Spleen (tissue), 7 donors: ENCODE measurements around the gene MGMT.

Source experiments
- CTCF ChIP-seq, 11 experiments: fragments of 200-600 bp in 7 of 11; fragments of 450-650 bp in 4 of 11; sonication (generic) in 4 of 11; IDR thresholded peaks in 8 of 11; conservative IDR thresholded peaks in 3 of 11; 1 replicate in 7 of 11; 2 replicates in 4 of 11; pipeline versions ENCODE4 v1.4.0 to v1.8.0; 2016 to 2021; ENCODE audit warnings: antibody characterized with exemption in 11 of 11, inconsistent platforms in 4 of 11, mild to moderate bottlenecking in 1 of 11
- POLR2A ChIP-seq, 3 donors: fragments of 450-650 bp; IDR thresholded peaks; one replicate each; pipeline ENCODE4 v1.5.1; 2017; ENCODE audit warnings: antibody characterized with exemption in 3 of 3, mild to moderate bottlenecking in 1 of 3
- POLR2AphosphoS5 ChIP-seq, 3 donors: sonication (generic); formaldehyde crosslinking; IDR thresholded peaks; one replicate each; pipeline ENCODE4 v1.5.1; 2017; ENCODE audit warnings: antibody characterized with exemption in 3 of 3
- donor health status: DM: no; HTN: no; CAD: no; lungs with moderate emphysema.
- donor health status: DM: no; HTN: no; CAD: no.
- donor health status: DM: no; HTN: no; CAD: no.

DNA sequence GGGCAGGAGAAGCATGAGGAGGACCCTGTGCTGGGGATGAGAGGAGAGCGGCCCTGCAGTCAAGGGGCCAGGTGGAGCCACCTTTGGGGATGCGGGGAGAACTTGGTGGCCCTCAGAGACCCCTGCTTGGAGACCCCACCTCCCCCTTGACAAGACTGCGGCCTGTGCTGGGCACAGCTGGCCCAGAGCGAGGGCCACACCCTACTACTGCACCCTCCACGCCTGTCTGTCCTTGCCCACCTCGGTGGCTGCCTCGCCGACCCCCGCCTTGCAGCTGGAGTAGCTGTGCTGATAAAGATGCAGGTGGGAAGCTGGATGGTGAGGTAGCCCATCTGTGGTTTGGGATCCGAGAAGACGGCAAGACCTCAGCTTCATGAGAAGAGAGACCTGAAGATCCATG is 186.8 kb downstream of the MGMT start:
- no peak for TF ChIP-seq CTCF (IDR thresholded peaks at IDR 0.05 in 8 of 11, conservative IDR thresholded peaks at IDR 0.05 in 3 of 11)
- no peak for TF ChIP-seq POLR2AphosphoS5 (IDR thresholded peaks at IDR 0.05)
- TF ChIP-seq POLR2A (IDR thresholded peaks at IDR 0.05): no peak
